Measurements from ENCODE around the gene FOXP1. TPM values are rescaled to one million over a fixed set of nuclear protein-coding genes. Genes with fewer than 3 reads are reported as not detected.

The FOXP1 gene
- total and polyA plus RNA-seq, 12 donors: 7.6 to 42.7 (median 24.3) TPM

DNA sequence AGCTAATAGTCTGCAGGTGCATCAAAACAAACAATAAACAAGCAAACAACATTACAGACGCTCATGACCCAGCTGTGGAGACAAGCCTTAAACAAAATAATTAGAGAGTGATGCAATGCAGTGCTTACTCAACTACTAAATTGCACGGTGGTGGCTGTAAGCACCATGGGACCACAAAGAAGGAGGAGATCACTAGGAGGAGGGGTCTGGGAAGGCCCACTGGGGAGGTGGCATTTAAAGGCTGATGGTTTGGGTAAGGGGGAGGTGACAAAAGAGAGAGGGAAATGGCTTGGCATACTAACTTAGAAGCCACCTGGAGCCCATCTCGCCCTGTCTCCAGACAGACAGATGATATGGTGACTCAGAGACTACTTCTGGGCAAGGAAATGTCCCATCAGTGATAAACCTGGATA lies 516.7 kb downstream of the FOXP1 start:
- WGBS, 4 donors: 42 to 64% (median 61%) methylated on average over 3 of the region's 3 CpGs
- no peak overlapping the region for H3K27ac ChIP-seq
- TF ChIP-seq, protein P1, sequence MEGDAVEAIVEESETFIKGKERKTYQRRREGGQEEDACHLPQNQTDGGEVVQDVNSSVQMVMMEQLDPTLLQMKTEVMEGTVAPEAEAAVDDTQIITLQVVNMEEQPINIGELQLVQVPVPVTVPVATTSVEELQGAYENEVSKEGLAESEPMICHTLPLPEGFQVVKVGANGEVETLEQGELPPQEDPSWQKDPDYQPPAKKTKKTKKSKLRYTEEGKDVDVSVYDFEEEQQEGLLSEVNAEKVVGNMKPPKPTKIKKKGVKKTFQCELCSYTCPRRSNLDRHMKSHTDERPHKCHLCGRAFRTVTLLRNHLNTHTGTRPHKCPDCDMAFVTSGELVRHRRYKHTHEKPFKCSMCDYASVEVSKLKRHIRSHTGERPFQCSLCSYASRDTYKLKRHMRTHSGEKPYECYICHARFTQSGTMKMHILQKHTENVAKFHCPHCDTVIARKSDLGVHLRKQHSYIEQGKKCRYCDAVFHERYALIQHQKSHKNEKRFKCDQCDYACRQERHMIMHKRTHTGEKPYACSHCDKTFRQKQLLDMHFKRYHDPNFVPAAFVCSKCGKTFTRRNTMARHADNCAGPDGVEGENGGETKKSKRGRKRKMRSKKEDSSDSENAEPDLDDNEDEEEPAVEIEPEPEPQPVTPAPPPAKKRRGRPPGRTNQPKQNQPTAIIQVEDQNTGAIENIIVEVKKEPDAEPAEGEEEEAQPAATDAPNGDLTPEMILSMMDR (IDR thresholded peaks at IDR 0.05): no peak
- no peak for TF ChIP-seq POLR2A (IDR thresholded peaks at IDR 0.05)
- intact Hi-C loops (cut with DNase I): no loop called here
- H3K27me3 ChIP-seq: no peaks in the 10 kb centered on the region
- peaks cover 19 to 39% of the 10 kb centered on the region in 2 donors for H3K4me1 ChIP-seq (replicated peaks in 1 of 2)
- no peak overlapping the region for H3K4me3 ChIP-seq
- no peaks in the 10 kb centered on the region for H3K36me3 ChIP-seq (replicated peaks in 1 of 2)
- no peak for DNase-seq
- no peaks in the 10 kb centered on the region for H3K9me3 ChIP-seq (replicated peaks in 1 of 3)

DNA sequence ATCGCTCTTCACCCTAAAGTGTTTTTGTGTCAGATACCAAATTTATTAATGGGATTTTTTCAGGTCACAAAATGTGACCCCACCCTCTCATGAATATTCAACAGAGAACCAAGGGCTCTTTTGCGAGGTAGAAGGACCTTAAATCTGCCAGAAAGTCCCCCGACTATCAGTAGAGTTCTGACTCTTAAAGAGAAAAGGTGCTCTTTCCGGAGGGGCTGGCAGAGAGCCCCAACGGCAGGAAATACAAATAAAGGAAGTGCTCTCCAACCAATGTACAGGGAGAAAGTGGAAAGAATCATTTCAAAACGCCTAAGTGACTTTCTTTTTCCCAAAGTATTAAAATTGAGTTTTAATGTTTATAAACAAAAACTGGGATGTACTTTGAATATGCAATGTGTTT lies 517.2 kb downstream of the FOXP1 start:
- Histone ChIP-seq H3K27ac (no peak overlapping the region), H3K36me3 (replicated peaks in 1 of 2) (no peaks in the 10 kb centered on the region), H3K9me3 (replicated peaks in 1 of 3) (no peaks in the 10 kb centered on the region), H3K27me3 (no peaks in the 10 kb centered on the region), H3K4me1 (replicated peaks in 1 of 2) (peaks cover 19 to 42% of the 10 kb centered on the region in 2 donors), H3K4me3 (peak overlapping the region in 1 of 4 donors; percentile 6)
- TF ChIP-seq, protein P1 (IDR thresholded peaks at IDR 0.05): no peak
- no peak for TF ChIP-seq POLR2A (IDR thresholded peaks at IDR 0.05)
- DNase-seq: no peak
- 60 to 70% (median 65%) methylated on average over 6 of the region's 6 CpGs for WGBS, 4 donors
- intact Hi-C loops (cut with DNase I): no loop called here

DNA sequence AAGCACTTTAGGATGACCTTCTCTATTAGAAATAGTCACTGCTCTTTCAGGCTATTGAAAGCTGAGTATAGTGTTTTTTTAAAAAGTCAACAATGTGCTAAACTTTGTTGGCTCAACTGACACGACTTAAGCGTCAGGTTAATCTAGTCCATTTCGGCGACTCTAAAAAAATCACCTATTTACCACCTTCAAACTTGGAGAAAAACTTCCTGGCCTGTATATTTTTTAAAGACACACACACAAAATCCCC lies 517.8 kb downstream of the FOXP1 start:
- Histone ChIP-seq H3K27me3 (no peaks in the 10 kb centered on the region), H3K4me3 (peak overlapping the region in 2 of 4 donors; percentile 55 to 77), H3K27ac (peak overlapping the region in 2 of 5 donors; percentile 63 to 81), H3K9me3 (replicated peaks in 1 of 3) (no peaks in the 10 kb centered on the region), H3K36me3 (replicated peaks in 1 of 2) (no peaks in the 10 kb centered on the region), H3K4me1 (replicated peaks in 1 of 2) (peaks cover 19 to 42% of the 10 kb centered on the region in 2 donors)
- 35 to 43% (median 37%) methylated on average over 4 of the region's 4 CpGs for WGBS, 4 donors
- no peak for DNase-seq
- intact Hi-C loops (cut with DNase I): no loop called here
- TF ChIP-seq, protein P1 (IDR thresholded peaks at IDR 0.05): no peak
- TF ChIP-seq POLR2A (IDR thresholded peaks at IDR 0.05): no peak

DNA sequence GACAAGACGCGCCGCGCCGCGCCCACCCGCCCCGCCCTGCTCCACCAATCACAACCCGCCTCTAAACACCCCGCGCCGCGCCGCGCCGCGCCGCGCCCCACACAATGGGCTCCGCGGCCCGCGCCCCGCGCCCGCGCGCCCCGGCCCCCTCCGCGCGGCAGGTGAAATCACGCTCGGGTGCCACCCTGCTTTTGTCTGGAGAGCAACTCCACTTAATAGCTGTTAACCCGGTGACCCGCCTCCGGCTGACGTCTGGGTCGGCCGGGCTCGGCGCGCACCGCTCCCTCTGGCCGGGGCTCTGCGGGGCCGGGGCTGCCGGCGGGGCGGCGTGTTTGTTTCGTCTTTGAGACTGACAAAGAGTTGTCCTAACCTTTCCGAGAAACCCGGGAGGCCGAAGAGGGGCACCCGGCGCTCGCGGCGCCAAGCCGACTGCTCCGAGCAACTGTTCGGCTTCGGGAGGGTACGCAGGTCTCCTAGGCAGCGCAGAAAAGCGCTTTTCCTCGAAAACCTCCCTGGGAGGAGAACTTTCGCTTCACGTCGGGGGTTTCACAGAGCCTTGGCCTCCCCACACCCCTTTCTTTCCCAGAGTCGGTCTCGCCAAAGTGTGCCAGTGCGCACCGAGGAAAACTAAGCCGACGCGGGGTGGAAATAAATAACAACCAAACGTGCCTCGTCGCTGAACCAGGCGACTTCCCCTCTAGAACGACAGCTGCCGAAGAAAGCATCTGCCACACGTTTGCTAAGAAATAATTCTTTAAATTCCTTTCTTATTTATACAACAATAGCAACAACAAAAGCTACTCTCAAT lies 518.4 kb downstream of the FOXP1 start:
- Histone ChIP-seq H3K4me1 (replicated peaks in 1 of 2) (peaks cover 19 to 42% of the 10 kb centered on the region in 2 donors), H3K27ac (peak overlapping the region in 4 of 5 donors; percentile 62 to 83 (median 72)), H3K9me3 (replicated peaks in 1 of 3) (no peaks in the 10 kb centered on the region), H3K36me3 (replicated peaks in 1 of 2) (no peaks in the 10 kb centered on the region), H3K4me3 (peak overlapping the region in 2 of 4 donors; percentile 55 to 77), H3K27me3 (no peaks in the 10 kb centered on the region)
- WGBS, 4 donors: 0 to 3% (median 1%) methylated on average over 23 to 84 of the region's 85 CpGs
- peak; percentile 38 to 67 (median 50) for DNase-seq
- intact Hi-C loops (cut with DNase I): no loop called here
- TF ChIP-seq POLR2A (IDR thresholded peaks at IDR 0.05): peak in 1 of 2 donors; percentile 16
- TF ChIP-seq, protein P1 (IDR thresholded peaks at IDR 0.05): no peak

All from adrenal gland (tissue), 12 donors.